Adrenal gland (tissue), 5 donors: ENCODE measurements around the gene EPHA4.

ENCODE experiments used
- CTCF ChIP-seq, 6 experiments: fragments of 450-650 bp in 4 of 6; fragments of 200-600 bp in 2 of 6; sonication (generic) in 1 of 6; IDR thresholded peaks; 1 replicate in 5 of 6; 2 replicates in 1 of 6; pipeline versions ENCODE4 v1.5.1 to v1.8.0; 2016 to 2021; ENCODE audit warnings: antibody characterized with exemption in 6 of 6, mild to moderate bottlenecking in 2 of 6, moderate library complexity in 1 of 6
- POLR2A ChIP-seq, 2 donors: fragments of 450-650 bp; IDR thresholded peaks; one replicate each; pipeline ENCODE4 v1.6.1; 2017; ENCODE audit warnings: antibody characterized with exemption in 2 of 2, mild to moderate bottlenecking in 2 of 2, moderate library complexity in 1 of 2
- donor health status: DM: no; HTN: no; CAD: no.

GRCh38 chr2:221486106-221486505 is 86.0 kb downstream of the EPHA4 start:
- no peak for TF ChIP-seq CTCF (IDR thresholded peaks at IDR 0.05)
- TF ChIP-seq POLR2A (IDR thresholded peaks at IDR 0.05), result no peak
